HEK293T (cell line): ENCODE data around the gene B3GLCT.

Source experiments
- BHLHE40 ChIP-seq: fragments of 450-650 bp; IDR thresholded peaks from 2 replicates; pipeline ENCODE4 v1.6.1; 2016; ENCODE audit warnings: mild to moderate bottlenecking, moderate library complexity, borderline replicate concordance
- ELF4 ChIP-seq: fragments of 450-650 bp; IDR thresholded peaks from 2 replicates; pipeline ENCODE4 v1.6.1; 2017; ENCODE audit warnings: antibody characterized with exemption
- FOXA1 ChIP-seq: fragments of 450-650 bp; IDR thresholded peaks from 2 replicates; pipeline ENCODE4 v1.6.1; 2016; ENCODE audit warnings: mild to moderate bottlenecking
- FOXM1 ChIP-seq: fragments of 450-650 bp; IDR thresholded peaks from 2 replicates; pipeline ENCODE4 v1.6.1; 2017; ENCODE audit warnings: mild to moderate bottlenecking, borderline replicate concordance
- SP1 ChIP-seq: fragments of 450-650 bp; IDR thresholded peaks from 2 replicates; pipeline ENCODE4 v1.6.1; 2017

DNA sequence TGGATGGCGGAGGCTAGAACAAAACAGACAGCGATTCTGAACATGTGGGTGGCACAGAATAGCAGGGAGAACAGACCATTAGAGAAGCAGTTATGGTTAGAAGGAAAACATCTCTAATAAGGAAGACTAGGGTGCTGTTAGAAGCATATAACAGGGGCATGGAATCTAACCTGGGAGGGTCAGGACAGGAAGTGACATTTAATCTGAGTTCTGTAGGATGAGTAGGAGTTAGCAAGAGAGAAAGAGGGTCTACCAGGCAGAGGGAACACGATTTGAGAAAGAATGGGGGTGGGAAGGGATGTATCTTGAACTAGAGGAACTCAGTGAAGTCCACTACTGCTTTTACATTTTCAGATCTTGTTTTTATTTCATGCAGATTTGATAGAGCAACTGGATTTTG, 48.6 kb downstream of the B3GLCT start:
- TF ChIP-seq FOXA1 (no peak), BHLHE40 (no peak), FOXM1 (no peak), SP1 (no peak), ELF4 (no peak)
